Measurements from ENCODE around the gene SEMA6A.

Gene SEMA6A

DNA sequence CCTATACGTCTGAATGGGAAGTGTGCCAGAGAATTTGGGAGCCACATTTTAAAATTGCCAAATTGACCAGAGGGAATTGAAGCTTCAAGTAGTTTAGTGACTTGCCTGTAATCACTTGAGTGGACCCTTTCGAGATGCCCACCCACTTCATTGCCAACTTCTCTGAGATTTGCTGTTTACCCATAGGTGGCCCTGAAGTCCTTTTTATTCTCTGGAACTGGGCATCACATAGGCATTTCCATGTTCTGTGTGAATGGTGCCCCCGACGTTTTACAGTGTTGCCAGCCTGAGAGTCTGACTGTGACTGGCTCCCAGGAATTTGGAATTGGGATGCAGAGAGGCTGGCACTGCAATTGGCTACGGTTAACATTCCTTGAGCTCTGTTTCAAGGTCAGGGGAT is 158.6 kb downstream of the SEMA6A start:
- in situ Hi-C loops (cut with HindIII; ENCODE audit: low sequenced_read_pairs): no loop called here

DNA sequence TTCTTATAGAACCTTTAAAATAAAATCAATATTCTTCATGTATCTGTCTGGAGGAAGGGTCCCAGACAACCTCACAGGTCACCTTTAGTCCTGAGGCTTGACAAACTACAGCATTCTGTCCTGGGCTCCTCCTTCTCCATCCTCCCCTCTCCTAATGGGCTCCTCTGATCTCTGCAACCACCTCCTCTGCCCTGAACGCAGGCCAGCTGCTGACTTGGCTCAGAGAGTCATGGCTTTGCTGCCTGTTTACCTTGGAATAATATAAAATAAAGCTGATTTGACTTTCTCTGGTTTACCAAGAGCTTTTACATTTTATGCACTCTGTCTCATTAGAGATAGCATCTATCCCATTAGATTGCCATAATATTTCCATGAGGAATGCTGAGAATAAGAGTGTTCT is 159.4 kb downstream of the SEMA6A start:
- in situ Hi-C loops (cut with HindIII; ENCODE audit: low sequenced_read_pairs): no loop called here

DNA sequence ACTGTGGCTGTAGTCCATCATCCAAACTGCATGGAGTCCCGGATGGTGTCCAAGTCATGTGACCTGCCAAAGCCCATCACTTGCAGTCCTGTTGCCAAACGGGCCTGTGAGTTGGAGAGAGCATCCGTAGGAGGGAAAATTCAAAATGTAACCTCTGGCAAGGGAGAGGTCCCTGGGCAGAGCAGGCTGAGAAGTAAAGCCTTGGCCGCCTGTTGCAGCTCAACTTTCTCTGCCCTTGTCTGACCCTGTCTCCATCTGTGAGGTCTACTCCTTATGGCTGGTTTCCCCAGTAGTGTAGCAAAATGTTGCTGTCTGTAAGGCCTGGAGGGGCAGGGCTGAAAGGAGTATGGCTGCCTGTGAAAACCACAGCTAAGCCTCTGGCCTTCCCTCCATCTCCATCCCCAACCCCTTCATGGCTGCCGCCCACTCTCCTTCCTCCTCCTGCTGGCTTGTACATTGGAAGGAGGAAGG is 163.5 kb downstream of the SEMA6A start:
- in situ Hi-C loops (cut with HindIII; ENCODE audit: low sequenced_read_pairs): no loop called here

DNA sequence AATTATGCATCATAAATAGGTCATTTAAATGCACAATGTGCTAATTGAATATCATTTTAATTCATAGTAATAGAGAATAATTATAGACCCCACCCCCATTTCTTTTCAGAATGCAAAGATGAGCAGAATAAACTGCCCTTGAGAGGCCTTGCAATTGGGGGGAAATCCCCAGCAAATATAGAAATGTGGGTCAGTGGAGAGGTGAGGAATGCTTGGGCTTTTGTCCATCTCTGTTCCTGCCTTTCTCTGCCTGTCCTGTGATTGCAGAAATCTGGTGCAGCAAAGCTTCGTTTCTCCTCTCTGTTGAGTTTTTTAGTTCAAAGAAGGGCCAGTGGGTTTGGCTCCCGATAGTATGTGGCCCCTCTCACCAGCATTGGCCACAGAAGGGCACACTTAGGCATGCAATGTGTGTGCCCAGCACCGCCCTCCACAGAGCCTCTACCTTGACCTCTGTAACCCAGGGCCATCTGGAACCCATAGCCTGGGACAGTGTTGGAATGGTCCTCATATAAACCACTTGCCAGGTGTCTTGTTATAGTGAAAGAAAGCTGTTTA is 164.2 kb downstream of the SEMA6A start:
- in situ Hi-C loops (cut with HindIII; ENCODE audit: low sequenced_read_pairs): no loop called here

DNA sequence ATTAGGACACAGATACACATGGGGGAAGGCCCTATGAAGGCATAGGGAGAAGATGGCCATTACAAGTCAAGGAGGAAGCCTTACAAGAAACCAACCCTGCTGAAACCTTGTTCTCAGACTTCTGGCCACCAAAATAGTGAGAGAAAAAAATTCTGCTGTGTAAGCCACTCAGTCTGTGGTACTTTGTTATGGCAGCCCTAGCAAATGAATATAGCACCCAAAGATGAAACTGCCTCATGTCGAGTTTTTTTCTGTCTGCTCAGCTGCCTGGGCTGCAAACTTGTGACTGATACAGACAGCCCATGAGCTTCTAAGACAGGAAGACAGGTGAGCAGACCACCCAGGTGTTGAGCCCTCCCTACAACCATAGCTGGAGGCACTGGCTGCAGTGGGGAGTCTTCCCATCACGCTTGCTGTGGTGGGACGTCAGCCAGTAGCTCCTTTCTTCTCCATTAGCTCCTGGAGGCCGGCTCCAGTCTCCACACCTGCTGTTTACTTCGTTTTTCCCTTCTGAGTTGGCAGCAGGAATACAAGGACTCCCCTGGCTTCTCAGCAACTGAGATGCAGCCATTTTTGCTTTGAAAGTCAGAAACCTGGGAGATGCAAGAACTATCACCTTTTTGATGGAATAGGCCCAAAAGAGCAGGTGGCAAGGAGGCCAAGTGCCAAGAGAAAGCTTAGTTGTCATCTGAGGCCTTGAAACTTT is 164.9 kb downstream of the SEMA6A start:
- in situ Hi-C loops (cut with HindIII; ENCODE audit: low sequenced_read_pairs): no loop called here

DNA sequence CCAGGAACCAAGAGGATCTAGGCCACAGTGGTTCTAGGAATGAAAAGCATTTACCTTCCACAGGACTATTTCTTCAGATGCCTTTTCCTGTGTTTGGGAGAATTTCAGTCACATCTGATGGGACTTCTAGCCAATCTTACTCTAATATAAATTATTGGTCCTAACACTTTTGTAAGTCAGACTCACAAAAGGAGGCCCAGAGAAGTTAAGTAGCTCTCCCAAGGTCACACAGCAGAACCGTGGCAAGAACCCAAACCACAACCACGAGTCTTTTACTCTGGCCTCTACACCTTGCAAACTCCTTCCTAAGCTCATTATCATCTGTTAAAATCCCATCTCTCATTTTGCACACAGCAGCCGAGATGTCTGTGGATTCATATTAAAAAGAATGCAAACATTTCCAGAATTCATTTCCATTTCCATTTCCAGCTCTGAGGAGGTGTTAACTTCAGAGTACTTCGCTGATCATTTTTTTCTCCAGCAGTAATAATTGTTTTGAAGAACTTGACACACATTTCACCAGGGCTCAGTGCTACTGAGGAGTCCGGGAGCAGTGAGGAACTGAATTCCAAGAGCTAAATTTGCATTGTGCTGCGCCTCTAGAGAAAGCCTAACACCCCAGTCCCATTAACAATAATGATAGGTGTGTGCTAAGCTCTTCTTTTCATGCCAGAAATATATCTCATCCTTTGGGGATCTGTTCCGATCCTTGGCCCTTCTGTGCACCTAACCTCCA is 168.1 kb downstream of the SEMA6A start:
- in situ Hi-C loops (cut with HindIII; ENCODE audit: low sequenced_read_pairs): no loop called here

DNA sequence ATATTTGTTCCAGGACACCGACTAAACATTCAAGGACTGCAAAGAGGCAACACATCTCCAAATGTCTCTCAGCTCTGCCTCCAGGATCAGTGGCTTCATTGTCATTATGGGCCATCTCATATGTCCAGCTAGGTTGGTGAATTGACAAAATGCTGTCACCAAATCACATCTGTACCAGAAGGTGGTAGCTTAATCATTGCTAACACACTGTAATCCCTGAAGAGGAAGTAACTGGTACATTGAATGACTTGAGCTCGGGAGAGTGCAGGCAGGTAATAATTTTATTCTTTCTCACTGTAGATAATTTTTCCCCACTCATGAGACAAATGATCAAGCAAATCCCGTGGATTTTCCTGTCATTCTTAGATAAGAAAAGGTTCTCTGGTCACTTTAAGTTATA is 169.8 kb downstream of the SEMA6A start:
- in situ Hi-C loops (cut with HindIII; ENCODE audit: low sequenced_read_pairs): no loop called here

DNA sequence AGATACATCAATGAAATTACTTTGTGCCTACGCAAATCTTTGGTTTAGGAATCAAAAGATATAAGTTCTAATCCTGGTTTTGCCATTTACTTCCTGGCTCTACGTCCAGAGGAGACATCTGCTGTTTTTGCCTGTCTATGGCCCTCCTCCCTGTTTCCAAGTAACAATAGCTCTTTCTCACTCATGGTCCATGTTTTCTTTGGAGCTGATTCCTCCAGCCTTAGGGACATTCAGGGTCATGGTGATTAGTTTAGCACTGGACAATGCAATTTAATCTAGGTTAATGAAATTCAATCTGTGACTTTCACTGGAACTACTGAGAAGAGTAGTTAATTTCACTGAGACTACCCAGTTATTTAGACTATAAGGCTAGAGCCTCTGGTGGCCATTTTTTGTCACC is 170.6 kb downstream of the SEMA6A start:
- in situ Hi-C loops (cut with HindIII; ENCODE audit: low sequenced_read_pairs): no loop called here

DNA sequence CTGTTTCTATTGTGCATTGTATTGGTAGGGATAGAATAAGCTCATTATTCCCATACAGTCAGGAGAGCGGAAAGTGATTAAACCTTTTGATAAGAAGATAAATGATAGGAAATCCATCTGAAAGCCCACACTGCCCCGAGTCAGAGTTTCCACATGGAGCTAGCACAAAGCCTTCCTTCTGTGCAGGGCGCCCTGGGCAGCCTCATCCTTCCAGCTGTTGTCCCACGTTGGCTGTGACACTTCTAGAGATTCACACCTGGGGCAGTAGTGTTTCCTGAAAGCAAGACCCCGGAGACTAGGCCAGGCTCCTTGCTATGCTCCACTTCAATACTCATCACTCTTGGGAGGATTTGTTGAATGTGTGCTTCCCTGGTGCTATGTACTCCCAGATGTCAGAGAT is 172.4 kb downstream of the SEMA6A start:
- in situ Hi-C loops (cut with HindIII; ENCODE audit: low sequenced_read_pairs): no loop called here

DNA sequence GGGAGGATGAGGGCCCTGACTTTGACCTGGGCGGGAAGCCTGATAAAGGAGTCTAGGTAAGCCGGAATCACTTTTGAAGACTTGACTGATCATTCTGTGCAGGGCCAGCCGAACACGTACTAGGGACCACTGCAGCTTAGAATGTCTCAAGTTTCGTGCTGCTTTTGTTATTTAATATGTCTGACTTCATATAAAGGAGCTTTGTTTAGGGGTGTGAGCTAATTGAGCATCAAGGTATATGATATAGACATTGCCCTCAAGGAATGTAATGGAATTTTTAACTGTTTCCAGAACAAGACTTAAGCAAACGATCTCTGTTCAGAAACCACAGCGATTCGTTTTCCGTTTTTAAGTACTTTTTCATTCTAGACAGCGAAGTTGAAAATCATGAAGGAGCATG is 173.0 kb downstream of the SEMA6A start:
- in situ Hi-C loops (cut with HindIII; ENCODE audit: low sequenced_read_pairs): no loop called here

DNA sequence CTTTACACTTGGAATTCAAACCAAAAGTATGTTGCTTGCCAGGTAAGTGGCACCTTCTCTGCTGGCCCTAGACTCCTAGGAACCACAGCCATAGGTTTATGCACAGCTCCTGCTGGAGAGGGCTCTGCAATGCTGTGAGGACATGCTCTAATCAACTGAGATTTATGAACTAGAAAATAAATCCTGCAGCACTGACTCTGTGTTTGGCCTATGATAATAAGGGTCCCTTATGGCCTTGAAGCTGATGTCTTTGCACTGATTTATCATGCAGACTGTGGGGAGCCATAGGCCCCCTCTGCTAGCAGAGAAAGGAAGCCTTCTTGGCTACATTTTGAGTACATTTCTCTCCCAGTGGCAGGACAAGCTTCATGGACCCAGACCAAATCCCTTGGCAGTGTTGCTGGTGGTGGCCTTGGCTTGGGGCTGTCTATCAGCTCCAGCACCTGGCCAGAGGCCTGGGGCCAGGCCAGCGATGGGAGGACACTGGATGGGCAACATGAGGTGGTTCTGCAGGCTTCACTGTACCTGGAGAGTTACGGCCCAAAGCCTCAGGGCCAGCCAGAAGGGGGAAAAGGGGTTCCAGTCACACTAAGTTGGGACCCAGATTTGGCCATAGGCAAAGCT is 178.0 kb downstream of the SEMA6A start:
- in situ Hi-C loops (cut with HindIII; ENCODE audit: low sequenced_read_pairs): no loop called here

DNA sequence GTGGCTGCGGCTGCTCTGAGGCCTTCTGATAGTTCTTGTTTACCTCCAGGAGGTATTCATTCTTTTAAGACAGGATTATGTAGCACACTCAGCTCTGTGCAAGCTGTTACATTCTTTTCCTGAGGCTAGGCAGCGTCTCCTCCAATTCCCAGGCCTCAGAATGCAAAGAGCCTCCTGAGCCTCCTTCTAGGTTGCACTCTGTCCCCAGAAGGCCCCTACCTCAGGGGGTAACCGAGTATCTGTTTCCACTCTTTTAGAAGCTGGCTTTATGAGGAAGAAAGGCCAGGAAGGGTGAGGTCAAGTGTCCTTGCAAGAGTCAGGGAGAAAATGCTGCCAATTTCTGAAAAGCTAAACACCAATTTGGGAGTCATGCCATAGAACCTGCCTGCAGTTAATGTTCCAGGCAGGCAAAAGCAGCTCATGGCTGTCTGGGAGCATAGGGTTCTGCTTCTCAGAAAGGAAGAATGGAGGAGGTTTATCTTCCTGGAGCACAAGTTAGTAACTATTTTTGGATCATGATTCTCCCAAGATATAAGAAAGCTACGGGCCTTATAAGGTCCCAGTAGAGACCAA is 178.9 kb downstream of the SEMA6A start:
- in situ Hi-C loops (cut with HindIII; ENCODE audit: low sequenced_read_pairs): no loop called here

DNA sequence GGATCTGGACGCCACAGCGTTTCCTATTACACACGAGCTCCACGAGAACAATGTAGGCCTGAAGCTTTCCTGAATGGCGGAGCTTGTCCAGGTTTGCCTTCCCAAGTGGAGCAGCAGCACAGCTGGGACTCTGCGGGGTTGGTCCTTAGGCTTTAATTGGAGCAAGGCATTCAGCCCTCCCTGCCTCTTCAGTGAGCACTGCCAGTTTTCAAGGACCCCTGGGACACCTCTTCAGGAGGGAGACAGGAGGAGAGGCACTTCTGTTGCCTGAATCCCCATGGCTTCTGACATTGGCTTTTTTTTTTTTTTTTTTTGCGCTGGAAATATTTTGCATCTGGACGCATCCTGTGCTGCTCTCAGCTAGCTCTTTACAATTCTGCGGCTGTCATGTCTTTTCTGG is 179.4 kb downstream of the SEMA6A start:
- in situ Hi-C loops (cut with HindIII; ENCODE audit: low sequenced_read_pairs): no loop called here

DNA sequence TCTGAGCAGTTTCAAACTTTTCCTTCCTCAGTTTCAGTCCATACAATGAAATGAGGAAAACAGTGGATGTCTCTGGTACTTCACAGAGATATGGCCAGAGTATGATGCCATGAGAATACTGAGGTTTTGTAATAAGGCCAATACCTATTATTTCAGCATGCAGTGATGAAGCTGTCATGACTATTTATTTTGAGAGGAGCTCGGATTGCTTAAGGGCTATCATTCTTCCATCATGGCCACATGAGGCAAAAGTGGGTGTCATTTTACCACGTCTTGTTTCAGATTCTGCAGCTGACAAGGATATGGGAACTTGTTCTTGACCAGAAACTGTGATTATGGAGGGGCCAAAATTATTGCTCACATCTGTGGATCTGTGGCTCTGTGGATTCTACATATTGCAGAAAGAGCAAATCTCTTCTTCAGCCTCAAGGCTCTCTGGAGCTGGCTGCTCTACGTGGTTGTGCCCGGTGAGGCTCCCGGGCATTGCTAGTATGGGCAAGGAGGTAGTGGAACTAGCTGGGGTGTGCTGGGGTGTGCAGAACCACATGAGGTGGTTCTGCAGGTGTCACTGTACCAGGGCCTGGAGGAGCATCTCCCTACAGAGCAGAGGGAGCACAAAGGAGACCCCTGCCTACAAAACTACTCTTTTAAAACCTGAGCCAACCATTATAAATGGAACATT is 180.3 kb downstream of the SEMA6A start:
- in situ Hi-C loops (cut with HindIII; ENCODE audit: low sequenced_read_pairs): no loop called here

Measured in endothelial cell of hepatic sinusoid (primary cell).